ENCODE data around the gene PCDH9.

- TF ChIP-seq EZH2 (IDR thresholded peaks at IDR 0.05; ENCODE audit: borderline replicate concordance, low read length) (no peak), CTCF (conservative IDR thresholded peaks at IDR 0.05 in 1 of 2, IDR thresholded peaks at IDR 0.05 in 1 of 2; ENCODE audit: extremely low read depth in 1 of 2, insufficient read depth in 1 of 2, low read depth in 1 of 2, low read length in 2 of 2) (no peak)
These were observed 47.4 kb upstream of the PCDH9 start for GRCh38 chr13:67277581-67277980.

Measured in mammary epithelial cell (primary cell).